Pancreas (tissue), 10 donors: ENCODE measurements around the gene CABYR. TPM values are rescaled to one million over a fixed set of nuclear protein-coding genes. Genes with fewer than 3 reads are reported as not detected.

Experiments
- ATAC-seq, 4 donors: fragments of 200-7000 bp; cut with Tn5 transposase; one replicate each; pipeline versions ENCODE4 v1.8.0 to v1.9.1; 2020; ENCODE audit warnings: mild to moderate bottlenecking in 4 of 4, moderate library complexity in 4 of 4
- DNase-seq, 6 donors: peaks; one replicate each; pipeline ENCODE4 v3.0.0-alpha.2; 2020
- FAIRE-seq: peaks from 2 replicates; lab custom pipeline; 2012; peaks lifted over from hg19 to GRCh38; lab: Jason Lieb, UNC
- H3K27ac ChIP-seq, 4 donors: fragments of 200-600 bp; sonication (generic); 1 replicate in 3 of 4; 2 replicates in 1 of 4; pipeline versions ENCODE4 v1.5.0 to v1.8.0; 2020
- H3K27me3 ChIP-seq, 4 donors: fragments of 200-600 bp; one replicate each; pipeline ENCODE4 v1.8.0; 2021
- H3K36me3 ChIP-seq, 3 donors: fragments of 200-600 bp; sonication (generic) in 1 of 3; one replicate each; pipeline versions ENCODE4 v1.5.0 to v1.8.0; 2020 to 2021
- H3K4me1 ChIP-seq, 3 donors: fragments of 200-600 bp; one replicate each; pipeline ENCODE4 v1.8.0; 2021
- H3K4me3 ChIP-seq, 4 donors: fragments of 200-600 bp; sonication (generic) in 2 of 4; one replicate each; pipeline versions ENCODE4 v1.5.0 to v1.8.0; 2020 to 2021
- H3K9me3 ChIP-seq, 4 donors: fragments of 200-600 bp; one replicate each; pipeline ENCODE4 v1.8.0; 2021
- CTCF ChIP-seq, 4 donors: fragments of 200-600 bp; sonication (generic) in 3 of 4; IDR thresholded peaks; one replicate each; pipeline versions ENCODE4 v1.5.0 to v1.8.0; 2021; ENCODE audit warnings: antibody characterized with exemption in 4 of 4
- WGBS, 2 donors: extraction: QIAGEN DNeasy Blood & Tissue Kit; methylation state at CpG; one replicate each; pipeline ENCODE4 v1.1.7; 2013; 5-methylcytosine and 5-hydroxymethylcytosine counted together
- intact Hi-C, 3 donors: fragments of 100-400 bp; cut with DNase I; formaldehyde crosslinking; loops; one replicate each; pipeline versions ENCODE4 v1.11.1 to v1.14.2; 2022
- polyA plus RNA-seq, 2 donors: library from polyadenylated mRNA; stranded (reverse); fragments of 200-250 nt; gene quantifications; one replicate each; pipeline ENCODE4 v1.2.3, GENCODE V29; 2013
- total RNA-seq, 6 donors: library from RNA; stranded (reverse); fragmentation: NEBNext Ultra II Directional in 4 of 6; extraction: Animal tissue kit (Norgen Biotek cat#: 25700) in 4 of 6; gene quantifications; one replicate each; pipeline versions ENCODE4 v1.2.1 to v1.2.4, GENCODE V29; 2021 to 2023
- donor health status: healthy with polysubstance abuse.
- donor health status: DM: no; HTN: no; CAD: no; lungs with moderate emphysema.
- donor health status: DM: no; HTN: no; CAD: no.
- donor health status: control.
- donor health status: control.
- donor health status: Bipolar disorder and iron deficiency.
- donor health status: DM: yes; HTN: yes; CAD: no.
- donor health status: DM: no; HTN: no; CAD: no.
- donor health status: DM: no; HTN: no; CAD: no.
- donor health status: DM: yes; HTN: yes; CAD: no.

The CABYR gene
- total and polyA plus RNA-seq, 8 donors: 0.20 to 0.78 (median 0.25) TPM; not detected in 1

GRCh38 chr18:24094561-24094960 is 44.3 kb upstream of the CABYR start:
- no peak for TF ChIP-seq CTCF (IDR thresholded peaks at IDR 0.05)
- H3K27ac ChIP-seq: no peak overlapping the region
- H3K36me3 ChIP-seq: no peaks in the 10 kb centered on the region
- no peak for ATAC-seq
- no peaks in the 10 kb centered on the region for H3K4me1 ChIP-seq
- DNase-seq: no peak
- no peaks in the 10 kb centered on the region for H3K27me3 ChIP-seq
- no peak overlapping the region for H3K4me3 ChIP-seq
- H3K9me3 ChIP-seq: no peaks in the 10 kb centered on the region
- intact Hi-C loops: no loop called here
- FAIRE-seq: no peak

GRCh38 chr18:24095976-24096375 is 42.9 kb upstream of the CABYR start:
- WGBS, 2 donors: 87 to 90% methylated on average over 1 of the region's 1 CpG
- H3K27me3 ChIP-seq: no peaks in the 10 kb centered on the region
- intact Hi-C loops: no loop called here
- no peaks in the 10 kb centered on the region for H3K4me1 ChIP-seq
- H3K9me3 ChIP-seq: no peaks in the 10 kb centered on the region
- no peak for FAIRE-seq
- DNase-seq: no peak
- no peak overlapping the region for H3K4me3 ChIP-seq
- TF ChIP-seq CTCF (IDR thresholded peaks at IDR 0.05): no peak
- H3K27ac ChIP-seq: no peak overlapping the region
- no peak for ATAC-seq
- no peaks in the 10 kb centered on the region for H3K36me3 ChIP-seq

- ATAC-seq: no peak
- no peaks in the 10 kb centered on the region for H3K27me3 ChIP-seq
- H3K4me3 ChIP-seq: no peak overlapping the region
- TF ChIP-seq CTCF (IDR thresholded peaks at IDR 0.05): no peak
- no peak for FAIRE-seq
- H3K36me3 ChIP-seq: no peaks in the 10 kb centered on the region
- intact Hi-C loops: no loop called here
- no peaks in the 10 kb centered on the region for H3K4me1 ChIP-seq
- H3K9me3 ChIP-seq: no peaks in the 10 kb centered on the region
- no peak overlapping the region for H3K27ac ChIP-seq
- no peak for DNase-seq
- WGBS, 2 donors: 76 to 78% methylated on average over 6 of the region's 6 CpGs
These were observed 35.4 kb upstream of the CABYR start for GRCh38 chr18:24103320-24104021.

- Histone ChIP-seq H3K4me3 (no peak overlapping the region), H3K36me3 (no peaks in the 10 kb centered on the region), H3K4me1 (no peaks in the 10 kb centered on the region), H3K27ac (no peak overlapping the region), H3K9me3 (no peaks in the 10 kb centered on the region), H3K27me3 (no peaks in the 10 kb centered on the region)
- FAIRE-seq (no peak), DNase-seq (no peak), ATAC-seq (no peak)
- intact Hi-C loops: no loop called here
- TF ChIP-seq CTCF (IDR thresholded peaks at IDR 0.05): no peak
- 84 to 87% methylated on average over 4 of the region's 4 CpGs for WGBS, 2 donors
These were observed 34.4 kb upstream of the CABYR start for GRCh38 chr18:24104486-24104885.

- H3K4me1 ChIP-seq: peaks cover 0 to 18% (median 12%) of the 10 kb centered on the region in 3 donors
- no peak overlapping the region for H3K27ac ChIP-seq
- no peaks in the 10 kb centered on the region for H3K27me3 ChIP-seq
- DNase-seq (no peak), FAIRE-seq (no peak), ATAC-seq (no peak)
- WGBS, 2 donors: 43 to 77% methylated on average over 1 of the region's 1 CpG
- no peak for TF ChIP-seq CTCF (IDR thresholded peaks at IDR 0.05)
- no peaks in the 10 kb centered on the region for H3K9me3 ChIP-seq
- no peaks in the 10 kb centered on the region for H3K36me3 ChIP-seq
- intact Hi-C loops: no loop called here
- H3K4me3 ChIP-seq: no peak overlapping the region
These were observed 30.2 kb upstream of the CABYR start for GRCh38 chr18:24108641-24109040.
